OCI-LY7 (cell line): Measurements from ENCODE around the gene RMND1. TPM values are rescaled to one million over a fixed set of nuclear protein-coding genes. Genes with fewer than 3 reads are reported as not detected.

Source experiments
- BruUV-seq: library from RNA; stranded (reverse); fragments of 400-500 nt; replicated peaks from 2 replicates; lab custom pipeline; 2021; lab: Mats Ljungman, UMichigan
- CTCF ChIA-PET: fragments of 300-600 bp; sonication (Branson Sonifier 250); formaldehyde crosslinking; loops from one replicate; lab custom pipeline; 2022; ENCODE audit warnings: antibody characterized with exemption; ENCODE audit not compliant: unreplicated experiment; lab: Charles Lee
- POLR2A ChIA-PET: fragments of 300-600 bp; sonication (Branson Sonifier 250); formaldehyde crosslinking; loops from one replicate; lab custom pipeline; 2022; ENCODE audit warnings: antibody characterized with exemption; lab: Charles Lee
- DNase-seq: peaks from one replicate; pipeline ENCODE4 v3.0.0-alpha.2; 2015; ENCODE audit warnings: low spot score
- H2AFZ ChIP-seq: fragments of 200-600 bp; sonication (generic), shearing (Covaris generic); 2 replicates; pipeline ENCODE4 v1.6.1; 2014; ENCODE audit warnings: mild to moderate bottlenecking, antibody characterized with exemption, low read length, moderate library complexity
- H3K27ac ChIP-seq: fragments of 200-600 bp; sonication (generic); 2 replicates; pipeline ENCODE4 v1.5.1; 2014; ENCODE audit warnings: mixed run types, low read depth, mild to moderate bottlenecking, moderate library complexity, low read length, inconsistent platforms; ENCODE audit not compliant: poor library complexity, severe bottlenecking
- H3K36me3 ChIP-seq: fragments of 200-600 bp; sonication (generic); 2 replicates; pipeline ENCODE4 v1.6.1; 2014; ENCODE audit warnings: mild to moderate bottlenecking, antibody characterized with exemption, low read length, moderate library complexity, mixed read lengths; ENCODE audit not compliant: insufficient read depth
- H3K4me1 ChIP-seq: fragments of 200-600 bp; sonication (generic); 2 replicates; pipeline ENCODE4 v1.5.1; 2014; ENCODE audit warnings: mild to moderate bottlenecking, low read length; ENCODE audit not compliant: insufficient read depth, poor library complexity, severe bottlenecking
- H3K4me2 ChIP-seq: fragments of 200-600 bp; sonication (generic); 2 replicates; pipeline ENCODE4 v1.6.1; 2014; ENCODE audit warnings: mild to moderate bottlenecking, low read length
- H3K4me3 ChIP-seq: fragments of 200-600 bp; sonication (generic); 2 replicates; pipeline ENCODE4 v1.5.1; 2014; ENCODE audit warnings: mild to moderate bottlenecking, low read depth, low read length; ENCODE audit not compliant: poor library complexity, severe bottlenecking
- H3K79me2 ChIP-seq: fragments of 200-600 bp; sonication (generic); 2 replicates; pipeline ENCODE4 v1.6.1; 2016; ENCODE audit warnings: low read depth, mild to moderate bottlenecking, low read length, moderate library complexity, mixed read lengths; ENCODE audit not compliant: insufficient read depth
- H3K9me2 ChIP-seq: fragments of 200-600 bp; sonication (generic); 2 replicates; pipeline ENCODE4 v1.6.1; 2016; ENCODE audit warnings: mild to moderate bottlenecking, low read length, mixed read lengths; ENCODE audit not compliant: insufficient read depth
- H3K9me3 ChIP-seq: fragments of 200-600 bp; sonication (generic); 2 replicates; pipeline ENCODE4 v1.6.1; 2014; ENCODE audit warnings: mild to moderate bottlenecking, mixed run types, low read length, mixed read lengths
- H4K20me1 ChIP-seq: fragments of 200-600 bp; sonication (generic); 2 replicates; pipeline ENCODE4 v1.6.1; 2014; ENCODE audit warnings: mild to moderate bottlenecking, antibody characterized with exemption, low read length, moderate library complexity, mixed read lengths; ENCODE audit not compliant: insufficient read depth
- CTCF ChIP-seq: fragments of 200-600 bp; sonication (generic); conservative IDR thresholded peaks from 2 replicates; pipeline ENCODE4 v1.5.1; 2014; ENCODE audit warnings: mild to moderate bottlenecking, antibody characterized with exemption, low read length, moderate library complexity, mixed read lengths
- EZH2phosphoT487 ChIP-seq: fragments of 200-600 bp; sonication (generic); IDR thresholded peaks from 2 replicates; pipeline ENCODE4 v1.6.1; 2018; ENCODE audit warnings: low read depth, borderline replicate concordance, mild to moderate bottlenecking, mixed run types, antibody characterized with exemption, low read length, moderate library complexity, mixed read lengths
- intact Hi-C: fragments of 100-400 bp; cut with micrococcal nuclease; formaldehyde crosslinking; loops from one replicate; pipeline ENCODE4 v1.10.0; 2022; ENCODE audit not compliant: unreplicated experiment
- total RNA-seq, 2 experiments: library from RNA; depleted of rRNA in 1 of 2; stranded (reverse); fragments of >200 nt in 1 of 2; shearing (Covaris generic) in 1 of 2; gene quantifications; 2 replicates each; pipeline ENCODE4 v1.2.3, GENCODE V29; 2014 to 2022

The RMND1 gene
- total RNA-seq, 2 experiments from 2014 or later, result 21.2 to 22.3 TPM

GRCh38 chr6:151414641-151415260 is 37.2 kb downstream of the RMND1 start:
- no TSS peak for BruUV-seq
- no peak overlapping the region for H3K4me2 ChIP-seq
- H3K36me3 ChIP-seq, result peaks cover 94% of the 10 kb centered on the region
- no peaks in the 10 kb centered on the region for H3K9me2 ChIP-seq
- no peak for TF ChIP-seq EZH2phosphoT487
- no peak for TF ChIP-seq CTCF
- DNase-seq, result no peak
- H4K20me1 ChIP-seq, result no peaks in the 10 kb centered on the region
- no peak overlapping the region for H3K27ac ChIP-seq
- CTCF ChIA-PET, result no interaction called here
- intact Hi-C loops, result no loop called here
- no peak overlapping the region for H2AFZ ChIP-seq
- peaks cover 7% of the 10 kb centered on the region for H3K9me3 ChIP-seq
- POLR2A ChIA-PET, result no interaction called here
- H3K4me1 ChIP-seq, result no peaks in the 10 kb centered on the region
- H3K79me2 ChIP-seq, result no peaks in the 10 kb centered on the region
- no peak overlapping the region for H3K4me3 ChIP-seq

- no peak for DNase-seq
These were observed 38.4 kb downstream of the RMND1 start for GRCh38 chr6:151413372-151414145.

More at GRCh38 chr6:151413372-151414145, 38.4 kb downstream of the RMND1 start:
- Histone ChIP-seq H3K79me2 (no peaks in the 10 kb centered on the region), H3K9me3 (peaks cover 7% of the 10 kb centered on the region), H3K4me1 (peaks cover 4% of the 10 kb centered on the region), H3K9me2 (no peaks in the 10 kb centered on the region), H3K36me3 (peaks cover 95% of the 10 kb centered on the region), H4K20me1 (no peaks in the 10 kb centered on the region), H3K4me3 (no peak overlapping the region), H3K4me2 (no peak overlapping the region), H3K27ac (no peak overlapping the region), H2AFZ (no peak overlapping the region)
- ChIA-PET CTCF (no interaction called here), POLR2A (interaction anchor here (0.5 to 1.2 kb wide), 5 partner anchors 23 to 55 kb away, joined by 3 to 7 read pairs (median 4); partner anchors contain the start of gene RMND1)
- intact Hi-C loops, result no loop called here
- BruUV-seq, result no TSS peak
- TF ChIP-seq EZH2phosphoT487 (no peak), CTCF (no peak)
